ENCODE data around the gene TRAPPC3L.

TRAPPC3L gene

GRCh38 chr6:116467514-116467913, 78.0 kb downstream of the TRAPPC3L start:
- no peaks in the 10 kb centered on the region for H3K36me3 ChIP-seq (ENCODE audit: control insufficient read depth in 2 of 2, insufficient read depth in 2 of 2, low read length in 2 of 2)
- no peak overlapping the region for H3K4me3 ChIP-seq (ENCODE audit: low read length in 2 of 2)
- H3K27me3 ChIP-seq (ENCODE audit: control insufficient read depth in 1 of 2, insufficient read depth in 2 of 2, low read length in 2 of 2), result peaks cover 4 to 10% of the 10 kb centered on the region in 2 donors
- no peaks in the 10 kb centered on the region for H3K9me3 ChIP-seq (ENCODE audit: control insufficient read depth in 2 of 2, low read length in 2 of 2)
- H3K4me1 ChIP-seq (ENCODE audit: control insufficient read depth, insufficient read depth, low read length), result peaks cover under 1% of the 10 kb centered on the region
- no peak overlapping the region for H3K9ac ChIP-seq (ENCODE audit: low read length in 2 of 2)
- H3K27ac ChIP-seq (ENCODE audit: low read length), result no peak overlapping the region

- peaks cover 7 to 15% of the 10 kb centered on the region in 2 donors for H3K27me3 ChIP-seq (ENCODE audit: control insufficient read depth in 1 of 2, insufficient read depth in 2 of 2, low read length in 2 of 2)
- no peaks in the 10 kb centered on the region for H3K36me3 ChIP-seq (ENCODE audit: control insufficient read depth in 2 of 2, insufficient read depth in 2 of 2, low read length in 2 of 2)
- H3K9me3 ChIP-seq (ENCODE audit: control insufficient read depth in 2 of 2, low read length in 2 of 2), result no peaks in the 10 kb centered on the region
- H3K9ac ChIP-seq (ENCODE audit: low read length in 2 of 2), result no peak overlapping the region
- H3K4me3 ChIP-seq (ENCODE audit: low read length in 2 of 2), result no peak overlapping the region
- no peak overlapping the region for H3K27ac ChIP-seq (ENCODE audit: low read length)
- H3K4me1 ChIP-seq (ENCODE audit: control insufficient read depth, insufficient read depth, low read length), result peaks cover 3% of the 10 kb centered on the region
Measured at GRCh38 chr6:116467096-116467495, 78.4 kb downstream of the TRAPPC3L start.

GRCh38 chr6:116465246-116465645, 80.2 kb downstream of the TRAPPC3L start:
- Histone ChIP-seq H3K27ac (ENCODE audit: low read length) (no peak overlapping the region), H3K9ac (ENCODE audit: low read length in 2 of 2) (no peak overlapping the region), H3K4me3 (ENCODE audit: low read length in 2 of 2) (no peak overlapping the region), H3K36me3 (ENCODE audit: control insufficient read depth in 2 of 2, insufficient read depth in 2 of 2, low read length in 2 of 2) (no peaks in the 10 kb centered on the region), H3K4me1 (ENCODE audit: control insufficient read depth, insufficient read depth, low read length) (peaks cover 3% of the 10 kb centered on the region), H3K27me3 (ENCODE audit: control insufficient read depth in 1 of 2, insufficient read depth in 2 of 2, low read length in 2 of 2) (peaks cover 7 to 19% of the 10 kb centered on the region in 2 donors), H3K9me3 (ENCODE audit: control insufficient read depth in 2 of 2, low read length in 2 of 2) (no peaks in the 10 kb centered on the region)

GRCh38 chr6:116463301-116463700, 82.2 kb downstream of the TRAPPC3L start:
- Histone ChIP-seq H3K4me3 (ENCODE audit: low read length in 2 of 2) (no peak overlapping the region), H3K27ac (ENCODE audit: low read length) (no peak overlapping the region)

GRCh38 chr6:116461932-116462885, 83.3 kb downstream of the TRAPPC3L start:
- no peak overlapping the region for H3K27ac ChIP-seq (ENCODE audit: low read length)
- peaks cover 7 to 19% of the 10 kb centered on the region in 2 donors for H3K27me3 ChIP-seq (ENCODE audit: control insufficient read depth in 1 of 2, insufficient read depth in 2 of 2, low read length in 2 of 2)
- H3K9me3 ChIP-seq (ENCODE audit: control insufficient read depth in 2 of 2, low read length in 2 of 2), result no peaks in the 10 kb centered on the region
- H3K9ac ChIP-seq (ENCODE audit: low read length in 2 of 2), result no peak overlapping the region
- H3K4me1 ChIP-seq (ENCODE audit: control insufficient read depth, insufficient read depth, low read length), result peaks cover 3% of the 10 kb centered on the region
- H3K36me3 ChIP-seq (ENCODE audit: control insufficient read depth in 2 of 2, insufficient read depth in 2 of 2, low read length in 2 of 2), result no peaks in the 10 kb centered on the region
- H3K4me3 ChIP-seq (ENCODE audit: low read length in 2 of 2), result peak overlapping the region; percentile 63 to 72

More at GRCh38 chr6:116463301-116463700, 82.2 kb downstream of the TRAPPC3L start:
- no peaks in the 10 kb centered on the region for H3K36me3 ChIP-seq (ENCODE audit: control insufficient read depth in 2 of 2, insufficient read depth in 2 of 2, low read length in 2 of 2)
- H3K9ac ChIP-seq (ENCODE audit: low read length in 2 of 2), result no peak overlapping the region
- no peaks in the 10 kb centered on the region for H3K9me3 ChIP-seq (ENCODE audit: control insufficient read depth in 2 of 2, low read length in 2 of 2)
- H3K27me3 ChIP-seq (ENCODE audit: control insufficient read depth in 1 of 2, insufficient read depth in 2 of 2, low read length in 2 of 2), result peaks cover 7 to 19% of the 10 kb centered on the region in 2 donors
- peaks cover 3% of the 10 kb centered on the region for H3K4me1 ChIP-seq (ENCODE audit: control insufficient read depth, insufficient read depth, low read length)

- Histone ChIP-seq H3K27ac (ENCODE audit: low read length) (no peak within 1 kb of the TSS), H3K36me3 (ENCODE audit: control insufficient read depth in 2 of 2, insufficient read depth in 2 of 2, low read length in 2 of 2) (no peaks in the 10 kb centered on the region), H3K9ac (ENCODE audit: low read length in 2 of 2) (no peak within 1 kb of the TSS), H3K27me3 (ENCODE audit: control insufficient read depth in 1 of 2, insufficient read depth in 2 of 2, low read length in 2 of 2) (peaks cover 7 to 19% of the 10 kb centered on the region in 2 donors), H3K4me3 (ENCODE audit: low read length in 2 of 2) (peak within 1 kb of the TSS; percentile 63 to 72), H3K4me1 (ENCODE audit: control insufficient read depth, insufficient read depth, low read length) (peaks cover 3% of the 10 kb centered on the region), H3K9me3 (ENCODE audit: control insufficient read depth in 2 of 2, low read length in 2 of 2) (no peaks in the 10 kb centered on the region)
Measured at GRCh38 chr6:116461331-116461931, 84.1 kb downstream of the TRAPPC3L start, which contains the start of gene CALHM6. CALHM6 (plus strand) TSS chr6:116461375; CDS start chr6:116461930, 555 bp downstream.

GRCh38 chr6:116459927-116460326, 85.6 kb downstream of the TRAPPC3L start:
- peaks cover 3% of the 10 kb centered on the region for H3K4me1 ChIP-seq (ENCODE audit: control insufficient read depth, insufficient read depth, low read length)
- H3K27me3 ChIP-seq (ENCODE audit: control insufficient read depth in 1 of 2, insufficient read depth in 2 of 2, low read length in 2 of 2), result peaks cover 7 to 19% of the 10 kb centered on the region in 2 donors
- no peaks in the 10 kb centered on the region for H3K9me3 ChIP-seq (ENCODE audit: control insufficient read depth in 2 of 2, low read length in 2 of 2)
- H3K36me3 ChIP-seq (ENCODE audit: control insufficient read depth in 2 of 2, insufficient read depth in 2 of 2, low read length in 2 of 2), result no peaks in the 10 kb centered on the region
- no peak overlapping the region for H3K27ac ChIP-seq (ENCODE audit: low read length)
- no peak overlapping the region for H3K9ac ChIP-seq (ENCODE audit: low read length in 2 of 2)
- no peak overlapping the region for H3K4me3 ChIP-seq (ENCODE audit: low read length in 2 of 2)

- H3K36me3 ChIP-seq (ENCODE audit: control insufficient read depth in 2 of 2, insufficient read depth in 2 of 2, low read length in 2 of 2), result no peaks in the 10 kb centered on the region
- H3K27me3 ChIP-seq (ENCODE audit: control insufficient read depth in 1 of 2, insufficient read depth in 2 of 2, low read length in 2 of 2), result peaks cover 7 to 14% of the 10 kb centered on the region in 2 donors
- H3K9ac ChIP-seq (ENCODE audit: low read length in 2 of 2), result no peak overlapping the region
- H3K27ac ChIP-seq (ENCODE audit: low read length), result no peak overlapping the region
- peaks cover 3% of the 10 kb centered on the region for H3K4me1 ChIP-seq (ENCODE audit: control insufficient read depth, insufficient read depth, low read length)
- H3K9me3 ChIP-seq (ENCODE audit: control insufficient read depth in 2 of 2, low read length in 2 of 2), result no peaks in the 10 kb centered on the region
- no peak overlapping the region for H3K4me3 ChIP-seq (ENCODE audit: low read length in 2 of 2)
Measured at GRCh38 chr6:116458264-116458663, 87.2 kb downstream of the TRAPPC3L start.

GRCh38 chr6:116456927-116457326, 88.6 kb downstream of the TRAPPC3L start:
- peaks cover 0 to 3% of the 10 kb centered on the region in 2 donors for H3K27me3 ChIP-seq (ENCODE audit: control insufficient read depth in 1 of 2, insufficient read depth in 2 of 2, low read length in 2 of 2)
- no peaks in the 10 kb centered on the region for H3K36me3 ChIP-seq (ENCODE audit: control insufficient read depth in 2 of 2, insufficient read depth in 2 of 2, low read length in 2 of 2)
- no peak overlapping the region for H3K4me3 ChIP-seq (ENCODE audit: low read length in 2 of 2)
- no peaks in the 10 kb centered on the region for H3K9me3 ChIP-seq (ENCODE audit: control insufficient read depth in 2 of 2, low read length in 2 of 2)
- no peaks in the 10 kb centered on the region for H3K4me1 ChIP-seq (ENCODE audit: control insufficient read depth, insufficient read depth, low read length)
- H3K9ac ChIP-seq (ENCODE audit: low read length in 2 of 2), result no peak overlapping the region
- H3K27ac ChIP-seq (ENCODE audit: low read length), result no peak overlapping the region

- no peaks in the 10 kb centered on the region for H3K36me3 ChIP-seq (ENCODE audit: control insufficient read depth in 2 of 2, insufficient read depth in 2 of 2, low read length in 2 of 2)
Measured at GRCh38 chr6:116456106-116456505, 89.4 kb downstream of the TRAPPC3L start.

More at GRCh38 chr6:116456106-116456505, 89.4 kb downstream of the TRAPPC3L start:
- no peak overlapping the region for H3K9ac ChIP-seq (ENCODE audit: low read length in 2 of 2)
- no peaks in the 10 kb centered on the region for H3K4me1 ChIP-seq (ENCODE audit: control insufficient read depth, insufficient read depth, low read length)
- no peak overlapping the region for H3K4me3 ChIP-seq (ENCODE audit: low read length in 2 of 2)
- no peak overlapping the region for H3K27ac ChIP-seq (ENCODE audit: low read length)
- no peaks in the 10 kb centered on the region for H3K9me3 ChIP-seq (ENCODE audit: control insufficient read depth in 2 of 2, low read length in 2 of 2)
- H3K27me3 ChIP-seq (ENCODE audit: control insufficient read depth in 1 of 2, insufficient read depth in 2 of 2, low read length in 2 of 2), result no peaks in the 10 kb centered on the region

All from stomach smooth muscle (tissue), 2 donors.